COLO829 (cell line): ENCODE measurements around the gene LMX1B.
"Not testable (repeated sequence)": the region's sequence is repeated elsewhere in the genome, so short reads cannot be mapped to it uniquely, and the experiment has no call there.

Experiments used
- DNase-seq: peaks from one replicate; pipeline ENCODE4 v3.0.0; 2012; ENCODE audit warnings: low spot score

LMX1B gene

DNA sequence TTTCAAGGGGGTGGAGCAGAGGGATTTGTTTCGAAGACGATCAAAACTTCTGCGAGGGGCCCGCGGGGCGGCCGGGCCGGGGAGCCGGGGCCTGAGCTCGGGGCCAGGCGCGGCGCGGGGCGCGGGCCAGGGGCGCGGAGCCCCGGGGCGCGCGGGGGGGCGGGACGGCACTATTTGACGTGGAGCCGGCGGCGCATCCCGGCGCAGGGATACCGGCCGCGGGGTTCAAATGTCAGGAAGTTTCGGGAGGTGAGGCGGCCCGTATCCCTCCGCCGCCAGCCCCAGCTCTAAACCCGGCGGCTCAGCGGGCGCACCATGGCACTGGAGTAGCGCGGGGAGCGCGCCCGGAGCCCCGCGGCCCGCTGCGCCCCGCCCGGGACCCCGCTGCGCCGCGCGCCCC lies at the start of gene LMX1B:
TSS of gene LMX1B (plus strand) at position 278 of the 400 bp plus-strand sequence. CDS start 522 bp downstream, outside the sequence.
- peak; percentile 52 for DNase-seq

DNA sequence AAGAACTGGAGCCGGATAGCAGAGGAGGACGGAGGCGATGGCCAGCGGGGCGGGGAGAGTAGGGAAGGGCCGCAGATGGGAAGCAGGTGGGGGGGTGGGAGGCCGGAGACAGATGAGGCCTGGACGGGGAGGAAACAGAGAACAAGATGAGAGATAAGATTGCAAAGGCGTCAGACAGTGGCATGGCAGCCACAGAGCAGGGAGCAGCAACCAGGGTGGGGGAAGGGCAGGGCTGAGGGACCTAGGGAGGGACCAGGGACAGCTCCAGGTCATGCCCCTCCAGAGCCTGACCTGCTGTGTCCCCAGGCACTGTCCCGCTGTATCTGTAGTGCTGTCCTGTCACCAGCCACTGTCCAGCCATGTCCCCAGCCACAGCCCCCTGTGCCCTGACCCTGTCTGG lies 49.6 kb upstream of the LMX1B start:
- DNase-seq = no peak

DNA sequence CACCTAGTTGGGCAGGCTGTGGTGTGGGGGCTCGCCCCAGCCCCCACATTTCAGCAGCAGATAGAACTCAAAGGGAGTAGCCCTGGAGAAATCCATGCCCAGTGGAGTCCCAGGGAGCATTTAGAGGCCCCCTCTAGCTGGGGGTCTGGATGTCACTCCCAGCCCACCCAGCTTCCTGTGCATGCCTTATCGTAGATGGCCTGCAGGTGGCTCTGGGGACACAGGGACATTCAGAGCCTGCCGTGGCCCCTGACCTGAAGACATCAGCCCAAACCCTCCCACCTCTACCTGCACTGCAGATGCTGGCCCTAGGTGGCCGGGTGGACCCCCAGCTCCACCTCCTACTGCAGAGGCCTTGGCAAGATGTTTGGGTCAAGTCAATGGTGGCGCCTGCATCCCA lies 49.0 kb upstream of the LMX1B start:
- DNase-seq = no peak

- DNase-seq = no peak
These were observed 48.2 kb upstream of the LMX1B start for GRCh38 chr9:126565336-126566128.

- peak; percentile 49 for DNase-seq
These were observed 44.7 kb upstream of the LMX1B start for GRCh38 chr9:126569036-126569435.

DNA sequence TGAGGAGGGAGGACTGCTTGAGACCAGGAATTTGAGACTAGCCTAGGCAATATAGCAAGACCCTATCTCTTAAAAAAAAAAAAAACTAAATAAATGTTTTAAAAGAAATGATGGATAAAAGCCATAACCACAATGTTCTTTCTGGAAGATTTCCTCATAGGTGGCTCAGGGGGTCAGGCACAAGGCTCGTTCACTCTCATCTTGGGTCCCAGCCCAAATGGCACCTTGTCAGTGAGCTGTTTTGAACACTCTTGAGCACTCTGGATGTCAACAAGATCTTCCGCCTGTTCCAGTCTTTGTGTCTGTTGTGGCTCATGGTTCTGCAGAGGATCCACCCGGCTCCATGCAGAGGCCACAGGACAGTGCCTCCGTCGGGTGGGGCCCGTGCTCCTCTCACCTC lies 35.7 kb upstream of the LMX1B start:
- DNase-seq = no peak

- DNase-seq = not testable (repeated sequence)
These were observed 33.4 kb upstream of the LMX1B start for GRCh38 chr9:126580319-126580718.

DNA sequence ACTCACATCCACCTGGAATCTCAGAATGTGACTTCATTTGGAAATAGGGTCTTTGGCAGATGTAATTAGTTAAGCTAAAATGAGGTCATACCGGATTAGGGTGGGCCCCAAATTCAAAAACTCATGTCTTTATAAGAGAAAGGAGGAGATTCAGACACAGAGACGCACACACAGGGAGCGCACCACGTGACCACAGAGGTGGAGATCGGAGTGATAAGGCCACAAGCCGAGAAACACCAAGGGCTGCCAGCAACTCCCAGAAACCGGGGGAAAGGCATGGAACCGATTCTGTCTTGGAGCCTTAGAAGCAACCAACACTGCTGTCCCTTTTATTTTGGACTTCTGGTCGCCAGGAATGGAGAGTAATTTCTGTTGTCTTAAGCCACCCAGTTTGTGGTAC lies 31.8 kb upstream of the LMX1B start:
- no peak for DNase-seq

DNA sequence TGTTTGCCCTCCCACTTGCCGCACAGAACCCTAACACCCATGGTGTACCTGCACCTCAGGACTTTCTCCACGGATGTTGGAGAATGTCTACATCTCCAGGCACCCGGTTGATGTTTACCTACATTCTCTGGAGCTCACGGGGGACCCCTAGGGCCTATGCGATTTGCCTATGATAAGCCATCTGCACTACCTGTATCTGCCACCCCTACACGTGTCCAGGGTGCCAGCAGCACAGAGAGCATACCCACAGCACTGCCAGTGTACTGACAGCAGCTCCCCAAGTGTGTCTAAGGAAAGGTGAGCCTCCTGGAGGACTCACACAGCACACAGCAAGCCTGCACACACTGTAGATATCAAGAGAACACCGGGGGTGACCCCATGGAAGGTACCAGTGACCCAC lies 31.3 kb upstream of the LMX1B start:
- no peak for DNase-seq

- no peak for DNase-seq
These were observed 30.5 kb upstream of the LMX1B start for GRCh38 chr9:126583144-126583760.

DNA sequence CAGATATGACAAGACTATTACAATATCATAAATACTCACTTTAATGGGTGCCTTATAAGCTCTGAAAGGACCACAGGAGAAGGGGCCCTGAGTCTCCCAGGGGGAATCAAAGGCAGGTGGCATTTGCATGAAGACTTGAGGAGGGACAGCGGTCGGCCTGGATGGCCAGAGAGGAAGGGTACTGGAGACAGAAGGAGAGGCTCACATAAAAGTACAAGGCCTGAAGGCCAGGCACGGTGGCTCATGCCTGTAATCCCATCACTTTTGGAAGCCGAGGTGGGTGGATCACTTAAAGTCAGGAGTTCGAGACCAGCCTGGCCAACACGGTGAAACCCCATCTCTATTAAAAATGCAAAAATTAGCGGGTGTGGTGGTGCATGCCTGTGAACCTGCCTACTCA lies 29.1 kb upstream of the LMX1B start:
- no peak for DNase-seq

GRCh38 chr9:126586236-126586635 lies 27.5 kb upstream of the LMX1B start:
- no peak for DNase-seq

- DNase-seq = peak; percentile 90
These were observed 26.2 kb upstream of the LMX1B start for GRCh38 chr9:126587187-126588185.

DNA sequence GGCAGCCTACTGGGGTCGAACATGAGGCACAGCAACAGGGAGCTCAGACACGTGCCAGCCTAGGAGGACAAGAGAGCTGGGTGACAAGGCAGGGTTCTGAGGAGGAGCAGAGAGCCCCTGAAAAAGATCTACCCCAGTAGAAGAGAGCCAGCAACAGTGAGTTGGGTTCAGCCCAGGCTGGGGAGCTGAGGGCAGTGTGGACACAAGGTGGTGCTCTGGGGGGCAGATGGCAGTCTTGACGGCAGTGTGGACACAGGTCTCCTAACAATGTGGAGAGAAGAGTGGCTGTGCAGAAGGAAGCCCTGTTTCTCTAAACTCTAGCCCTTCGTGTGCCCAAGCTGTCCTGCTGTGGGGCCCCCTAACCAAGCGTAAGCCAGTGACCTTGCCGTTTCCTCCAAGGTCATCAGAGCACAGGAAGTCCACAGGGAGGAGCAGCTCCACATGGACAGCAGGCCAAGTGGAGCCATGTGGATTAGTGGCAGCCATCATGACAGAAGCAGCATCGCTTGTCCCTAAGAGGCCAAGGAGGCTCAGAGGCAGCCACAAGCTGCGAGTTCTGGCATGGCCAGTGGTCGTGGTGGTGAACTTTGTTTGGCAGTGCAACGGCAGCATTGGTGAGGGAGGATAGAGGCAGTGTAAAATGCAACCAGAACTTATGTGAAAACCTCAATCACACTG lies 25.1 kb upstream of the LMX1B start:
- DNase-seq = no peak

DNA sequence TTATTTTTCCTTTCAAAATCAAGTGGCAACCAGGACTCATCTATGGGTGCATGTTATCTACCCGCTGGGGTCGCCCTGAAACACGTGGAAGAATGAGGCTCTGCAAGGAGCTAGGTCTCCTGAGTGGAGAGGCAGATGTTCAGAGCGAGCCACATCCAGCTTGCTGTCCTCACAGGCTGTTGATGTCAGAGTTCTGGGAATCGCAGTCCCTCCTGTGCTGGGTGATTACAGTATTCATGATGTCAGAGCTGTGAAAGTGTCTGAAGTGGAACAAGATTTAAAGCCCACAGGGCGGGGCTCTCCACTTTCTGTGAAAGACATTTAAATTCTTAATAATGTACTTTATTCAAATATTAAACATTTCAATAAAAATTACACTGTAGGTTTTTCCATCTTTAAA lies 24.4 kb upstream of the LMX1B start:
- no peak for DNase-seq

- peak; percentile 36 for DNase-seq
These were observed 22.6 kb upstream of the LMX1B start for GRCh38 chr9:126591083-126591482.

DNA sequence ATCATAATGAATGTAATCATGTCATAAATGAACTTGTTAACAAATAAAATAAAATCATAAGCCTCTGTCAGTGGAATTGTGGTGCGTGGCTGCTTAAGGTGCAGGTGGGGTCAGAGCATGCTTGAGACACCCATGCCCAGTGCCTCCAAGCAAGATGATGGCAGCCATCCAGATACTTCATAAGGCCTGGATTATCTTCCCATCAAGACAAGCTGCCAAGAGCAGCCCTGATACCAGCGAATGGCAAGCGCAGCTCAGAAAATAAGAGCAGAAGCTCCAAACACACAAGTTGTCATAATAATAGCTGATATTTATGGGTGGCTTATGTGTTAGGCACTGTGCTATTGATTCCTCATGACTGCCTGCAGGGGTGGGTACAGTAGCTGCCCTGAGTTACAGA lies 21.8 kb upstream of the LMX1B start:
- peak; percentile 20 for DNase-seq

DNA sequence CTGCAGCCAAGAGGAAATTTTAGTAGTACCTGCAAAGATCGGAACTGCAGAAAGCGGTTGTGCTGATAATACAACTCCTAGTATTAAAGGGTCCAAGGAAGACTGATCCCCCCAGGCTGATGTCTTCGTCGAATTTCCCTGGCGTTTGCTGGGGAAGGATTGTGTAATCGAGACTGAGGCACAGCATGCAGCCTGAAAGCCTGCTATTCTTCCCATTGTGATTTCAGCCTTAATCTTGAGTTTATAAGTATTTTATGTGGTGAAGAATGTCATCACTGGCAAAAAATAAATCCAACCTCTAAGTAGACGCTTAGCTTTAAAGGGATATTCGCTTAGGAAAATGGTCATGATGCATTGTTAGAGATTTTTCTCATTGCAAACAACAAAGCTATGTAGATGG lies 21.3 kb upstream of the LMX1B start:
- DNase-seq = no peak

DNA sequence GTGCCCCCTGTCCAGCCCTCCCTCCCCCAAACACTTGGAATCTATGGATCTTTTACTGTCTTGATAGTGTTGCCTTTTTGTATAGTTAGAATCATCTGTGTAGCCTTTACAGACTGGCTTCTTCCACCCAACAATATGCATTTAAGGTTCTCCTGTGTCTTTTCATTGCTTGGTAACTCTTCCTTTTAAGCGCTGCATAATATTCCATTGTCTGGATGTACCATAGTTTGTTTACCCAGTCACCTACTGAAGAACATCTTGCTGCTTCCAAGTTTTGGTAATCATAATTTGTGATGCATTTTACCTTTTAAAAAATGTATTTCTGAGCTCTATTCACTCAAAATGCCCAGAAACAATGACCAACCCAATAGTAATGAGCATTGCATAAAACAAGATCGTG lies 17.7 kb upstream of the LMX1B start:
- no peak for DNase-seq

- no peak for DNase-seq
These were observed 14.6 kb upstream of the LMX1B start for GRCh38 chr9:126599047-126599650.
